GM12865 (cell line): ENCODE data around the gene GRID2.

ENCODE experiments used
- DNase-seq: peaks from one replicate; pipeline ENCODE4 v3.0.0; 2010; ENCODE audit warnings: low read depth
- H3K4me3 ChIP-seq: 2 replicates; pipeline ENCODE4 v1.5.1; 2011; ENCODE audit warnings: mild to moderate bottlenecking, low read depth, low read length, control low read depth
- CTCF ChIP-seq: IDR thresholded peaks from 2 replicates; pipeline ENCODE4 v1.5.1; 2011; ENCODE audit warnings: low read length, control low read depth, low read depth, inconsistent platforms; ENCODE audit not compliant: insufficient read depth; ENCODE audit errors: missing control alignments

Gene GRID2

GRCh38 chr4:93568758-93569157 lies 1265.0 kb downstream of the GRID2 start:
- TF ChIP-seq CTCF = no peak
- no peak for DNase-seq
- no peak overlapping the region for H3K4me3 ChIP-seq

- no peak for DNase-seq
- no peak for TF ChIP-seq CTCF
- H3K4me3 ChIP-seq = no peak overlapping the region
These were observed 1269.5 kb downstream of the GRID2 start for GRCh38 chr4:93573285-93573684.

GRCh38 chr4:93578942-93579341 lies 1275.2 kb downstream of the GRID2 start:
- DNase-seq = no peak
- no peak for TF ChIP-seq CTCF

GRCh38 chr4:93605163-93605562 lies 1301.4 kb downstream of the GRID2 start:
- no peak for TF ChIP-seq CTCF
- no peak for DNase-seq
- no peak overlapping the region for H3K4me3 ChIP-seq

More at GRCh38 chr4:93578942-93579341, 1275.2 kb downstream of the GRID2 start:
- H3K4me3 ChIP-seq = no peak overlapping the region

- TF ChIP-seq CTCF = no peak
- DNase-seq = no peak
- no peak overlapping the region for H3K4me3 ChIP-seq
These were observed 1313.8 kb downstream of the GRID2 start for GRCh38 chr4:93617606-93618005.

- DNase-seq = no peak
- no peak overlapping the region for H3K4me3 ChIP-seq
- no peak for TF ChIP-seq CTCF
These were observed 1330.0 kb downstream of the GRID2 start for GRCh38 chr4:93633721-93634120.

GRCh38 chr4:93635943-93636342 lies 1332.2 kb downstream of the GRID2 start:
- H3K4me3 ChIP-seq = no peak overlapping the region
- TF ChIP-seq CTCF = no peak
- no peak for DNase-seq
